ENCODE data around the gene ZFAND3.

ZFAND3 gene

DNA sequence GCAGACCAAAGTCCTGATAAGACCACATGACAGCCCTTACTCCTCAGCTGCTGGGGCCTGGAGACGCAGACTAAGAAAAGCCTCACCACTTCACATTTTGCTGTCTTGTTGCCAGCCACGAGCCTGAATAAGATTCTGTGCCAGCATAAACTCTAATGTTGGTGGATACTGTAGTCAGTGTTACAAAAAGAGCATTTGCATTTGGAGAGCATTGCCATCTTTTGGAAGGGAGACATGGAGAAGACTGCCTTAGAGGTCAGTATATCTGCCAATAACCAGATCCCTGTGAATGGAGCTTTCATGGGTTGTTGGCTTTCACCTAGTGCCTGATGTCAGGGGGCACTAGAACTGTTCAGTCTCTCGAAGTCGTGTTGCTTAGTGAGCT lies 315.2 kb downstream of the ZFAND3 start:
- no peak for DNase-seq (ENCODE audit: low spot score)

DNA sequence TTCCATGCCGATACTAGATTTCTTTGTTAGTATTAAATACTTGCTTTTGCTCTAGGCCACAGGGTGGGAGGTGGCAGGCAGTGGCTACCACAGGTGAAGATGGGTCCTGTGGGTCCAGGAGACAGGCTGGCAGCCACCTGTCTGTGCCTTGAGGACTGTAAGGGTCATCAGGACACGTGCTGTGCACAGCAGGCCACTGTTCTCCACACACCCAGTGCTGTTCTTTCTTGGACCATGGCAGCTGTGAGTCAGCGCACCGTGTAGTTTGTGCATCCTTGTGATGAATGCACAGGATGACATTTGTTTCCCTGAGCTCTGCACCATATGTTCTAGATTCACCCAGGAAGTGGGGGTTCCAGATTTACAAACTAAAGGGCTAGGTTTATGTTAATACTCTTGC lies 317.0 kb downstream of the ZFAND3 start:
- no peak for DNase-seq (ENCODE audit: low spot score)

DNA sequence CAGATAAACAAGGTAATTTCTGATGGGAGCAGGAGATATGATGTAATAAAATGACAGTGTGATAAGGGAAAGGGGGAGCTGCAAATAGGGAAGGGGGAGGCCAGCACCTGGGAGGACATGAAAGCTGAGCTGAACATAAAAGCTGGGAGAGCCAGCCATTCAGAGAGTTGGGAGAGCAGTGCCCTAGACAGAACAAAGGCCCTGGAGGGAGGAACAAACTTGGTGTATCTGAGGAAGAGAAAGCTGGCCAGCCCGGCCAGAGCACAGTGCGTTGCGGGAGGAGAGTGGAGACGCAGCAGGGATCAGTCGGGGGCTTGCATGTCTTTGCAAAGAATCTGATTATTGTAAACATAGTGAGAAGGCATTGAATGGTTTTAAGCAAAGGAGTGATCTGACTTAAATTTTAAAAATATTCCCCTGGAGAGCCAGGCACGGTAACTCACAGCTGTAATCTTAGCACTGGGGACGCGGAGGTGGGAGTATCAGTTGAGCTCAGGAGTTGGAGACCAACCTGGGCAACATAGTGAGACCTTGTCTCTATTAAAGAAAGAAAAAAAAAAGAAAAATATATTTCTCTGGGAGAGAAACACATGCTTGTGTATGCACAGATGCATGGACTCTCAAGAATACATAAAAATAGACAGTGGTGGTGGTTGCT lies 318.2 kb downstream of the ZFAND3 start:
- no peak for DNase-seq (ENCODE audit: low spot score)

DNA sequence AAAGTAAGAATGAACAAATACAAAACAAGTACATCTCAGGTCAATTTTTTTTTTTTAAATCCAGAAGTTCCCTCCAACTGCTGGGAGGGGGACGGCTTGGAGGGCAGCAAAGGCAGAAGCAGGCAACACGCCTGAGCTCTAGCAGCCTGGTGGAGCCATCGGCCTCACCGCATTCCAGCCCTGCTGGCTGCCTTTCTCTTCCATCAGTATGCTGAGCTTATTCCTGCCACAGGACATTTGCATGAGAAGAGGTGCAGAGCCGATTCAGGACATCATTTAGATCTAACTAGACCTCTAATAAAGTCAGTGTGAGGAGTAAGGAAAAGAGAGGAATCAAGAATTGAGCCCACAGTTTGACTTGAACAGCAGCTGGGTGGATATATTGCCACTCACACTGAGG lies 318.8 kb downstream of the ZFAND3 start:
- DNase-seq (ENCODE audit: low spot score): no peak

DNA sequence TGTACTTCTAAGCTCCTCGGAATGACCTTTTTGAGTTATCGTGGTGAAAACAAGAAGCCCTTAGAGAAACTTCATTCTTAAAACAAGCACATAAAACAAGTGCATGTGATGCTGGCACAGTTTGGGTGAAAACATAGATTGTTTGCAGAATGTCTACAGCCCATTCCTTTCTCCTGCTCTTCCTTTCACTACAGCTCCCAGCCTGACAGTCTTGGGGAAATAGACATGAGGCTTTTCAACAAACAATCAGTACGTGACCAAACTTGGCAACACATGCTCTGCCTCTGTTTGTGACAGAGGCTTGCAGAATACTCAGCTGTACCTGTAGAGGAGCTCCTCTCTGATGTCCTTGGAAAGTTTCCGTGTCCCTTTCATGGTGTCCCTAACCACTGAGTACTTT lies 321.6 kb downstream of the ZFAND3 start:
- no peak for DNase-seq (ENCODE audit: low spot score)

DNA sequence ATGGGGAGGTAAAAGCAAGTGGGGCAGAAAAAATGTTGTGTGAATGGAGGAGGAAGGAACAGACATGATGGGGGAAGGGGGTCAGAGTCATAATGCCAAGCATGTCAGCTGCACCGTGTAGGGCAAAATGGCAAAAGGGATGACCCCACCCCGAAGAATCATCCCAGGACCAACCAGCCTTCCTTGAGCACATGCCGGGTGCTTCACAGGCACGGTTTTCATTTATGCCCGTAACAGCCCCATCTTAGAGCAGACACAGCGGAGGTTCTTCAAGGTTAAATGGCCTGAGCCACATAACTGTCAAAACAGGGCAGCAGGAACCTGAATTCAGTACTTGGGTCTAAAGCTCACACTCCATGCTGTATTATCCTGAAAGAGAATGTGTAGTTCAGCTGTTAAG lies 322.2 kb downstream of the ZFAND3 start:
- no peak for DNase-seq (ENCODE audit: low spot score)

DNA sequence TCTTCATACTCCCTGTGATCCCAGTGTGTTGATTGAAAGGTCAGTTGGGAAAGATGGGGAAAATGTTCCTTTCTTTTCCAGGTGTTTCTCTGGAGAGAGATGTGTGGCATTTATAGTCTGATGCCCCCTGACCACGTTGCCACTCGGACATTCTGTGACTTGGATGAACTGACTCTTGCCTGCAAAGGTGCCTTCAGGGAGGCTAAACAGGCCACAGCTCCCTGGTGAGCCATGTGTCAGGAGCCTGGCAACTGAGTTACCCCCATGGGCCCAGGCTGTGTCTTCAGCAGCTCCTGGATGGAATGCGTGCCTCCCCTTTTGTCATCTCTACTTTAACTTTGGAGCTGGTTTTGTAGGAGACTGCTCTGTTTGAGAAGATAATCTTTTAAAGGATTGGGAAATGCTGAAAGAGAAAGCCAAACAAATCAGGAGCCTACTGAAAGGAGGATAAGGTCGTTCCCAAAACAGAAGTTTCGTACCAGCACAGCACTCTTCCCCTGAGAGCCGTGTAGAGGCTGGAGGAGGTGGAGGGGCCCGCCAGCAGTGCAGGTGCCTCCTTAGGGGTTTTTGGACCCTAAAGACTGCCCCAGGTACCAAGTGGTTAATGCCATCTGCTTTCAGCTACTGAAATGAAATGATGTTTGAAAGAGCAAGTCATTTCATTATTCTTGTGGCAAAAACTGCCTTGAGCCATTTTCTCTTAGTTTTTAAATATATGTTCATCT lies 322.8 kb downstream of the ZFAND3 start:
- no peak for DNase-seq (ENCODE audit: low spot score)

DNA sequence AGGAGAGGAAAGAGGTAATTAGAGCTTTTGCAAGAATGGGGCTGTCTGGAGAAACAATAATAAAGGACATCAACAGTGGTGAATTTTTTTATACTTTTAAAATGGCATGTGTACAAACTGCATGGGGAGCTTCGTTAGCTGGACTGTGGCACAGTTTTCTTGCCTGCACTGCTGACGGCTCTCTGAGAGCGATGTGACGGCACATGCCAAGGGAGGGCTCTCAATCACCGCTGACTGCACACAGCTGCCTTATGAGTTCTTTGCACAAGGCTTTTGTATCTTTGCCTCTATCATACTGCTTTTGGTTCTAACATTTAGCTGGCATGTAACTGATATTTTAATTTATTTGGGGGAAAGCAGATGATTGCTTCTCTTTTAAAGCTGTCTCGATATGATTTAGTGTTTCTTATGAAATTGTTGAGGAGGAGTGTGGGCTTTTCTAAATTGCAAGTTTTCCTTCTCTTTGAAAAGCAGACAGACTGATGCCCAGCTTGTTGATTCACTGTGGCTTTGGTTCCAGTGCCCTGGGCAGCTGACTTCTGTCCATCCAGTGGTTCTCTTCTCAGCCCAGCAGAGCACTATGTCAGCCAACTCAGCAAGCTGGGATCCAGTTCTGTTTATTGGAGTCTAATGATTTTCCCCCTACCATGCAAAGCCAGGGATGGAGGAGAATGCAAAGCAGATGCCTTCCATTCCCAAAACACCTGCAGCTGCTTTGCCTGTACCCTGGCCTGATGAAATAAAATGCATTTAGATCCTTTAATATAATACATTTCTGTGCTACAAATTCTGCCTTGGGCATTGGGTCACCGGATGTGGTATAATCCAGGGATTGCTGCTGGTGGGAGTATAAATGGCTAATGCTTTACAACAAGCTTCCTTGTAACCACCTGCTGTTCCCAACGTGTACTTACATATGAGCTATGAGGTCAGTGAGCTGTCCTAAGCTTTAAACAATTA lies 323.9 kb downstream of the ZFAND3 start:
- no peak for DNase-seq (ENCODE audit: low spot score)

DNA sequence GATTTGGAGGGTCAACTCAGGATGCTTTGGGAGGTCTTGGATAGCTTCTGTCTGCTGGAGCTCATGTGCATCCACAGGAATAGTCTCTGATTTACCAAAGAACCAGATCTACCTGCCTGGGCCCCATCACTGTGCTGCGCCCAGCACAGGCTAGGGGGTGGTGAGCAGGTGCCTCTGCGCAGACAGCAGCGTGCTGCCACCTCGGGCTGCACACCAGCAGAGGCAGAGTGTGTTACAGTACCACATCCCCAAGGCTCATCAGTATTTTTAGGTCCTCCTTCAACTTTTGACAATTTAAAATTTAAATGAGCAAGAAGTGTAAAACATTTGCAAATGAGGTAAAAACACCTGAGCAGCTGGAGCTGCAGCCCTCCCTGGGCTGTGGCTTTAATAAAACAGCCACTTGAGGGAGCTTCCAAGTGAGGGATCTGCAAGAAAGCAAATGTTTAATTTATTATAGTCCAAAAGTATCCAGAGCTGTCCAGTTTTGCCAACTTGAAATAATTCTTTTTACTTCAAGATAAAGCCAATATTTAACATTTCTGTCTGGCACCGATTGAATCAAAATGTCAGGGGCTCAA lies 324.9 kb downstream of the ZFAND3 start:
- no peak for DNase-seq (ENCODE audit: low spot score)

DNA sequence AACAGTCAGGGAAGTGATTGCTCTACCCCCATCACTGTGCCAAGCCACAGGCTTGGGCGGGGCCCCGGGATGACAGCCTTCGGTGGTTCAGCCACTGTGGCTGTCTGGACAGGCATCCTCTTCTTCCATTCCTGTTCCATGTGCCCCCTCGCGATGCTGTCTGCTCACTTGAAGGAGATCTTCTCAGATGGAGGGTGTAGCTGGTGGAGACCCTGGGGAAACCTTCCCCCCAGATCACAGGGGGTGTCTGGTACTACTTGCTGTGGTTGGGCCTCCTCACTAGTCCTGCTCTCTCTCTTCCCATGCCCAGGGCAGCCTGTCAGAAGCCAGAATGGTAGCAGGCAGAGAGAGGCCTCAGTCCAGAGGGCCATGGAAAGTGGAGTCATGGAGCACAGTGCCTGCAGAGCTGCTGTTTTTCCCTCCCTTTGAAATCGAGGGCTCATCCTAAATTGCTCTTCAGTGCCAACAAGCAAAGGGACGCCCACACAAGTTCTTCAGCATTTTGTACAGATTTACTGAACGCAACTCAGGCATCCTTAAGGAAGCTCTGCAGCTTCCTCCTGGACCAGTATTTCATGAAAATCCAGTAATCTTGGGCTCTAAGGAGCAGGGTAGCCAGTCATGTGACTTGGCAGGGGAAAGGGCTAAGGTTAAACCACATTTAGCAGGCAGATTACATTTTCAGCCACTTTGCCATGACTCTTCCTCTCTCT lies 326.6 kb downstream of the ZFAND3 start:
- no peak for DNase-seq (ENCODE audit: low spot score)

DNA sequence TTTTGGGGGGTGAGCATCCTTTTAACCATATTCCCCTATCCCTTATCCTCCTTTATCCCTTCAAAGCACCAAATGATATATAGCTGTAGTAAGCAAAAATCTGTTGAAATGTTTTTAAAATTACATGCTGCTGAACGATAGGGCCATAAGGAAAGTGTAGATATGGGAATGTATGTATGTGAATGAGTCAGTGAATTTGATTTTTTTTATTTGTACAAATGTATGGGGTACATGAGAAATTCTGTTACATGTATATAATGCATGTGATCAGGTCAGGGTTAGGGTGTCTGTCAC lies 327.2 kb downstream of the ZFAND3 start:
- no peak for DNase-seq (ENCODE audit: low spot score)

DNA sequence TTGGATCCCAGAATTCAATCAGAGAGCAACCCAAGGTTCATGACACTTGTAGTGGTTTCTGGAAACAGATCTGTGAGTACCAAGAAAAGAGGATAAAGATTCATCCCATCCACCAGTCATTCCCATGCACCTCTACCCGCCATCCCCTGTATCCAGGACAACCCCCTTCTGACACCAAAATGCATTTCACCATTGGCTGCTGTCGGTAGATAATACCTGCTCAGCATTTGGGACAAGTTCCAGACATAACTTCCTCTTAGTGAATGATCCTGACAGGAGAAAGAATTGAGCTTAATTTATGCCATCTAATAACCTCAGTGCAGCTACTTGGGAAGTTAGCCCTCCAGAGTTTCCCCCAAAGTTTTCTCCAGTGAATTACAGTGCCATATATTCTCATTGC lies 329.1 kb downstream of the ZFAND3 start:
- no peak for DNase-seq (ENCODE audit: low spot score)

DNA sequence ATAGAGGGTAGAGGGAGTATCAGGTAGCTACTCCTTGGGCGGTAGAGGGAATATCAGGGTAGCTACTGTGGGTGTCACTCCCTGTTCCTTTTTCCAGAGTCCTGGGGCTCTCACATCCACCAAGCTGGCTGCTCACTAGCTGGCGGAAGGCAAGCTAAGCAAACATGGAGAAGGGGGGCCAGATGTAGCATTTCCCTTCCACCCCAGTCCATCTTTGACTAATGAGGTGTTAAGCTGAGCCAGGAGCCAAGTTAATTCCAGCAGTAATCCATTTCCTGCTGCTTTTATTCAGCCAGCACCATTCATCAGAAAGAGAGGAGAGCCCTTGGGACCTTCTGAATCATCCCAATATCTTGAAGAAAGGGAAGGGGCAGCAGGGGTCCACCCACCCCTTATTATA lies 330.0 kb downstream of the ZFAND3 start:
- DNase-seq (ENCODE audit: low spot score): no peak

DNA sequence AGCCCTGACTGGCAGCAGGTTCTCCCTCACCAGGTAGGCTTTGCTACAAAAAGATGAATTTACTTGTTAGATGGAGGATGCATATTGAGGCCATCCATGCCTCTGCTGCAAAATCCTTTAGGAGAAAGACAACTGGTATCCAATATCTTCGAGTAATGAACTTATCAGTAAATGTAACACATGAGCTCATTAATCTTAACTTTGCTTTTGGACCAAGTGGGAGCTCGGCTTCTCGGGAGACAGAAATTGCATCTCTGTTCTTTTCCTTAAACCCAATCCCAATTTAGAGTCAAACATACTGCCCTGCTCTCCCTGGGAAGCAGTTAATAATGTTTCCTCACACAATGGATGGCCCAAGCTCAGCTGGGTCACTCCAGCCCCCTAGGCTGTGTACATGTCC lies 330.5 kb downstream of the ZFAND3 start:
- no peak for DNase-seq (ENCODE audit: low spot score)

DNA sequence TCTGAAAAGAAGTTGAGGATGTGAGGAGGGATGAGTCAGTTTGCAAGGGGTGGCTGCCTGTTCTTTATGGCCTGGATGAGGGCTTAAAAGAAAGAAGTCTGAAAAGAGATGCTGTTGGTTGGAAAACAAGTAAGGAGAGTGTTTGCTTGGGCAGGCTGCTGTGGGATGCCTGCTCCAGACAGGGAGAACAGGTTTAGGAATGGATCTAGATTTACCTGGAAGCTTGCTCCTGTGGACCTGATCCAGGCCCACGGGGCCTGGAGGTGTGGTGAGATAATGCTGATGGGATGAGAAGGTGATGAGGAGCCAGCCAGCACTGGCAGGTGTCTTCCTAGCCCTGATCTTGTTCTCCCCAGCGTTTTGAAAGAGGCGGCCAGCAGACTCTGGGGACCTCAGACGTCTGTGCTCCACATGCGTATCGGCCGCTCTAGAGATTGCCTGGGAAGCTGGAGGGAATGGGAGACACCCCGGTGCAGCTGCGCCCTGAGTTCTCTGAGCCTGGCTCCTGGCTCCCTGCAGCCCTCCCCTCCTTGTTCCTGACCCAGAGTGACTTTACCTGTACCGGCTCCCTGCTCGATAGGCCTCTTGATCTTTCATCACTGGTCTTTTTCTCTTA lies 331.3 kb downstream of the ZFAND3 start:
- no peak for DNase-seq (ENCODE audit: low spot score)

DNA sequence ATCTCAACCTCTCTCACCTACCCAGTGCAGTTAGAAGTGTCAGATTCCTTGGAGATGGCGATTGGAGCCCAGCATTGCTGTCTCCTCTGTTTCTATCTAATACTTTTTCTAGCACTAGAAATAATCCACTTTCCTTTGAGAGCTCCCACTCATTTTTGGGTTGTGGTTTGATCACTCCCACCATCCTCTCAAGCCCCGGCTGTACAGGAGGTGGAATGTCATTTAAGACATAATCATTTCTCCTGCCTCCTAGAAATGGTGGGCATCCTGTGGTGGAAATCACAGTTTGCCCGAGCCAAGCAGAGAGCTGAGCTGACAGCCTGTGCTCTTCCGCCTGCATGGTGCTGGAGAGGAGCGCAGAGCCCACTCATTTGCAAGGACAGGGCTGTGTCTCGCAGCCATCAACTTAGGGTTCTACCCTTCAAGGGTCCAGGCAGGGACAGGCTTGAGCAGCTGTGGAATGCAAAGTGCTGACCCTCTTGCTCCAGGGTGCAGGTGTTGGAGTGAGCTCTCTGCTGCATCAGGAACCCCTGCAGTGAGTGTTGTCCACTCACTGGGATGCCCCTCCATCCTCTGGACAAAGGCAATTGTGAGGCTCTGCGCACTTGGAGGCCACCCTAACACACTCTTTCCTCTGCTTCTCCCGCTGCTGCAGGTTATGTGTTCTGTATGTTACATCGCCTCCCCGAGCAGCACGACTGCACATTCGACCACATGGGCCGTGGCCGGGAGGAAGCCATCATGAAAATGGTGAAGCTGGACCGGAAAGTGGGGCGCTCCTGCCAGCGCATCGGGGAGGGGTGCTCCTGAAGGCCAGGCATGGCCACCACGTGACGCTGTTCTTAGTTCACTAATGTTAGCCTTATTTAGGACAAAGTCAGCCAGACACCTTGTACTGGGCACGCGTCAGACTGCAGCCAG lies 332.3 kb downstream of the ZFAND3 start:
- no peak for DNase-seq (ENCODE audit: low spot score)

DNA sequence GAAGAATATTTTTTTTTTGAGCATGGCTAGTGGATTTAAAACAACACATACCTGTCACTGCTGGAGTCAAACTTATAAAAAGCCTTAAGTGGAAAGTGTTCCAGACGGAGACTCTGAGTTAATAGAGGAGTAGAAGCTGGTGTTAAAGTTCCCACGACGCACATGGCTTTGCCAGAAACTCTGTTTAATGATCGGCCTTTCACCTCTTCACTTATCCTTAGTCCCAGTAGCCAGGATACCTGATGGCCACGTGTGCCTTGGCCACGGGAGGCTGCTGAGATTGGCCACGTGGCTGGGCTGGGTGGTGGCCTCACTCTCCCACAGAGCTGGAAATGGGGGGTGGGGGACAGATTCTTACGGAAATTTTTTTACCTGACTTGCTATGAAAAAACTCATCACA lies 333.1 kb downstream of the ZFAND3 start:
- DNase-seq (ENCODE audit: low spot score): no peak

DNA sequence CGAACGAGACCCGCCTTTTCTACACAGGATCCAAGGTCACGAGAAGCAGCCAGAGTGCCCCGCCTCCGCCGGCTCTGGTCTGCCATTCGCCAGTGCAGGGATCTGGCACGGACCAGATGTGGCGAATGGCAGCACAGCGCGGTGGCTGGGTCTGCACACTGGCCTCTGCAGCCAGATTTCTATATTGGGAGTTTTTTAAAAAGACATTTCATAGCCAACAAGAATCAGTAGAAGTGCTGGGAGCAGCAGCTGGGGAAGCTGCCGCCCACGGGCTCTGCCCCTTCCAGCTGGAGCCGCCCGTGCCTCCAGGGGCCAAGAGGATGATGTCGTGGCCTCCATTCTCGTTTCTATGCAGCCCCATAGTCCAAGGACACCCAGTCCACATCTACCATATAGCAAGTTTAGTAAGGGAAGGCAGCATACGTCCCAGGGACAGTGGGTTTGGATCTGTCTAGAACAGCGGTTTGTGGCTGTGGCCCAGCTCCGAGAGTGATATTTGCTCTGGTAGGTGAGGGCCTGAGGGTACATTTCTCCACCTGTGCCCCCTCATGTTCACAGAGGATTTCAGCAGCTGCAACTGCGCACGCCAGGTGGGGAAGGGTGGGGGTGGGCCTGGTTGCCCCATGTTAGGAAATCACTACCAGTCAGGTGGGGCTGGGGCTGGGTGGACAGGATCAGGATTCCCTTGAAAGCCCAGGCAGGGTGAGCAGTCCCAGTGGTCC lies 333.7 kb downstream of the ZFAND3 start:
- DNase-seq (ENCODE audit: low spot score): no peak

DNA sequence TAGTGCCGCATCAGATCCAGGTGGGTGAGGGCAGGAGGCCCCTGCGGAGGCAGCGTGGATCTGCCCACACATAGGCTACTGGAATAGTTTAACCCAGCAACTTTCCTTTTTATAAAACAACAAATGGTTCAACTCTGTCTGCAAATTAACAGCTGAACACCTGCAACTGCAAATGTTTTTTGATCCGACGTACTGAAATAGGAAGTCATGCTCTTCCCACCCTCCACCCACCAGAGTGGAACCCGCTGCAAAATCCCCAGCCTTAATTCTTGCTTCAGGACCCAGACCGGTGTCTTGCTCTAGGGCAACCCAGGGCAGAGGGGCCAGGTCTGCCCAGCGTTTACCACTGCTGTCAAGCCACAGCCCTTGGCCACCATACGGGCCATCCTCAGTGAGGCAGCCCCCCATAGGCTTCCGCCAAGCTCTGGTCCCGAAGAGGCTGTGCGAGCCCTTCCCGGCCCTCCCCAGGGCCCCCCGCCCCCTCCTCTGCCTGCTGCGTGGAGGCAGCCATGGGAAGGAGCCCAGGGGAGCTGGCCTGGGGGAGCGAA lies 334.3 kb downstream of the ZFAND3 start:
- no peak for DNase-seq (ENCODE audit: low spot score)

DNA sequence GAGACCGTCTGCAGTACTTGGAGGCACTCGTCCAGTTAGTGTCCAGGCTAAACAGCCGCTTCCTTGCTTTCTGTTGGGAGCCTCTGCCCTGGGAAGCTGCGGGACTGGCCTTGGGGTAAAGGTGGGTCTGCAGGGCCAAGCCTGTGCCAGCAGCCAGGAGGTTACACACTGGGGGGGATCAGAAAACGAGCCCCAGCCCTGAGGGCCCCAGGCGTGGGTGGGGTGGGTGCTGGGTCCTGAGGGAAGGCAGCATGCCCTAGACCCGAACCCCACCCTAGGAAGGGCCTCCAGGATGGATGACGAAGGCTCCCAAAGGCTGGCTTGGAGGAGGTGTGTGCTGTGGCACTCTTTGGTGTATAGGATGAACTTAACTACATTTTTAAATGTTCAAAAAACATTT lies 335.2 kb downstream of the ZFAND3 start:
- DNase-seq (ENCODE audit: low spot score): no peak
